HG02623 (cell line): ENCODE results near the gene NUDT17.
"Not testable (repeated sequence)": the region's sequence is repeated elsewhere in the genome, so short reads cannot be mapped to it uniquely, and the experiment has no call there.

Source experiments
- ATAC-seq: cut with Tn5 transposase; IDR thresholded peaks from one replicate; pipeline ENCODE4 v1.9.1; 2021; ENCODE audit warnings: moderate library complexity; ENCODE audit not compliant: unreplicated experiment

NUDT17 gene

DNA sequence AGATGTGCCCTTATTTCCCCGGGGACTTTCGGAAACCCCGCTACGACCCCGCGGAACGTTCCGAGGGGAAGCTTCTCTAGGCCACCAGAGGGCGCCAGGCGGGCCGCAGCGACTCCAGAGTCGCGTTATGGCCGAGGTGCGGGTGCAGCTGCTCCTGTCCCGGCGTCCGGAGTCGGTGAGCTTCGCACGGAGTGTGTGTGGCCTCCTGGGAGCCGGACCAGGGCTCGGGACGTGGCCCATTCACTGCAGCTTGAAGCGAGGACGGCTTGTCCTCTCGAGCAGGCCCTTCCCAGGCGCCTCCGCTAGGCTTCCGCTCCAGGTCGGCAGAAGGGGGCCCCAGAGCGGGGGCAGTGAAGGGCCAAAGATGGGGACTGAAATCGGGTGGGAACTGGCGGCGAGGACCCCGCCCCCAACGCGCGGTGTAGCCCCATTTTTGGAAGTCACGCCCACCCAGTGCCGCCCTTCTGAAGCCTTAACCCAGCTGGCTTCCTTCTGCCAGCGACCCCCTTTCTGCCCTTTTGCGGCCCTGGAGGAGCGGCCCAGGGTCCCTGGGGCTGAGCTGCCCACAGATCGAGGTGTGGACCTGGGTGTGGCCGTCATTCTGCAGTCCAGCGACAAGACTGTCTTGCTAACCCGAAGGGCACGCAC is at the start of gene NUDT17:
TSS of gene NUDT17 (plus strand) at position 117 of the 648 bp plus-strand sequence. CDS start at position 128, 11 bp downstream.
- peak; percentile 57 for ATAC-seq

DNA sequence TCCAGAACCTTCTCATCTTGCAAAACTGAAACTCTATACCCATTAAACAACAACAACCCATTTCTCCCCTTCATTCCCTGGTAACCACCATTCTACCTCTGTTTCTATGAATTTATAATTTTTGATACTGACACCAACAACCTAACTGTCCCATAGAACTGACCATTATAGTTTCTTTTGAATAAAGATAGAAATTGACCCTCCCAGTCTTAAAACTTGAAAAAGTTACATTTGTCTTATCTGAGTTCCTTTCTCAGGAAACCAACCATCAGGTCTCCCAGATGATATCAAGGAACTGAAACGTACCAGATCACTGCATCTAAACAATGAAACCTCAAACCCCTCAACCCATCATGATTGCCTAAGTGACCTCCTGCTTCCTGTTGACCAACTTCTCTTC is 48.7 kb upstream of the NUDT17 start:
- no peak for ATAC-seq

DNA sequence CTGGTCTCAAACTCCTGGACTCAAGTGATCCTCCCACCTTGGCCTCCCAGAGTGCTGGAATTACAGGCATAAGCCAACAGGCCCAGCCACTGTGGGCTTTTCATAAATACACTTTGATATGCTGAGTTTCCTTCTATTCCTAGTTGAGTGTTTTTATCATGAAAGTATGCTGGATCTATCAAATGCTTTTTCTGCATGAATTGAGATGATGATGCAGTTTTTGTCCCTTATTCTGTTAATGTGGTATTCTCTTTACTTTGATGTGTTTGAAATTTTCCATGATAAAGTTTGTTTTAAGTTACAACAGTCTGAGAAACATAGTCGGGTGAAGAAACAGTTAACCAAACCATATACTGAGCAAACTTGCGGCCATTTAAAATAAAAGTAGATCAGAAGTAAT is 45.6 kb upstream of the NUDT17 start:
- ATAC-seq, result no peak

- ATAC-seq, result no peak
Measured at GRCh38 chr1:145804235-145805045, 41.0 kb upstream of the NUDT17 start.

DNA sequence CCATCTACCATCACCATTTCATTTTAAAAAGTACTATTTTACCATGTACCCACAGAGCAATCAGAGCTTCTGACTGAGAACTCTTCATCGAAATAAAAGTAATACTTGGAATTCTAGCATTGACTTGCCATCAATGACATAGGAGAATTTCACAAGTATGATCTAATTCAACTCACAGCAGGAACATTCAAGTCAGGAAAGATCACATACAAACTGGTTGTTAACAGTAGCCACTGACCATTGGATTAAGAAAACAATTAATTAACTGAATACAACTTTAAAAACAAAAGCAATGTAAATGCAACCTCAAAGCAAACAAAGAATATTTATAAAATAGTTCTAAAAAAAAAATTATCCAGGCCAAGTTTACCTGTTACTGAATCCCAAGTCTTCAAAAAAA is 40.4 kb upstream of the NUDT17 start:
- no peak for ATAC-seq

DNA sequence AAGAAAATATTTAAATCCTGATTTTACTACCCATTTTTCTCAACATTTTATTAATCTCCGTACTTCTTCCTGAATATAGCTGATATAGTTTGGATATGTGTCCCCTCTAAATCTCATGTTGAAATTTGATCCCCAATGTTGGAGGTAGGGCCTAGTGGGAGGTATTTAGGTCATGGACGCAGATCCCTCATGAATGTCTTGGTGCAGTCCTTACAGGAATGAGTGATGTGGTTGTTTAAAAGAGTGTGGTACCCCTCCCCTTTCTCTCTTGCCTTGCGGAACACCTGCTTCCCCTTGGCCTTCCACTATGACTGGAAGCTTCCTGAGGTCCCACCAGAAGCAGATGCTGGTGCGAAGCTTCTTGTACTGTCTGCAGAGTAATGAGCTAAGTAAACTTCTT is 39.0 kb upstream of the NUDT17 start:
- no peak for ATAC-seq

- no peak for ATAC-seq
Measured at GRCh38 chr1:145806844-145807243, 38.6 kb upstream of the NUDT17 start.

DNA sequence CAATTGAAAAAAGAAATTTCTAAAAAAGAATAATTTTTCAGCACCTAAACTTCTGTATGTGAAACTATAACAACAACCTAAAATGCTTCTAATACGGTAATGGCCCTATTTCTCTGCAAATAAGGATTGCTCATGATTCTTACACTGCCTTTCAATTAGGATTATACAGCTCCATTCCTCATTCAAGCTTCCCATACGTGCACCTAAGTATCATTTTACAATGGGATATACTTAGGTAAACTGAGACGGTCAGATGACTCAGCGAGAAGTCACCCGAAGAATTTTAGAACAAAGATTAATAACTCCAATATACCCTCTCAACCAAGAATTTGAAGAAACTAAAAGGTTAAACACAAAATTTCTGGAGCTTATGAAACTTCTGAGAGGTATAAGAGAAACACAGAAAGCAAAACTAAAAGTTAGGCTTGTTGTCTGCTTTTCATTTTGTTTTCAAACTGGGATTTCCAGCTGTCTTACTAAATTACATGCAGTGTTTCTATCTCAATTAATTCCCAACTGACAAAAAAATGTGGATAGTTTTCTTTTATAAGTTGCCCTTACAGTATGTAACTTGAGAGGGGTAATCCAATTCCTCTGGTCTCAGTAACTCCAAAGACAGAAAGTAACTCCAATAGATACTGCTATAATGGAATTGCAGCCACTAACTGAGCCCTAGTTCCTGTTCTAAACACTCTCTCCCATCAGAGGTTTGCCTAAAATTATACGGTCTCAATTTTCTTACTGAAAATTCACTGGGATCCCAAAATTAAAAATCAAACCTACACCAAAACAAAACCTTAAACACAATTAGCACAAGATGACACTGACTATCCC is 32.2 kb upstream of the NUDT17 start:
- not testable (repeated sequence) for ATAC-seq

- not testable (repeated sequence) for ATAC-seq
Measured at GRCh38 chr1:145818095-145818494, 27.3 kb upstream of the NUDT17 start.

GRCh38 chr1:145822779-145823331 is 22.6 kb upstream of the NUDT17 start:
- ATAC-seq, result not testable (repeated sequence)

DNA sequence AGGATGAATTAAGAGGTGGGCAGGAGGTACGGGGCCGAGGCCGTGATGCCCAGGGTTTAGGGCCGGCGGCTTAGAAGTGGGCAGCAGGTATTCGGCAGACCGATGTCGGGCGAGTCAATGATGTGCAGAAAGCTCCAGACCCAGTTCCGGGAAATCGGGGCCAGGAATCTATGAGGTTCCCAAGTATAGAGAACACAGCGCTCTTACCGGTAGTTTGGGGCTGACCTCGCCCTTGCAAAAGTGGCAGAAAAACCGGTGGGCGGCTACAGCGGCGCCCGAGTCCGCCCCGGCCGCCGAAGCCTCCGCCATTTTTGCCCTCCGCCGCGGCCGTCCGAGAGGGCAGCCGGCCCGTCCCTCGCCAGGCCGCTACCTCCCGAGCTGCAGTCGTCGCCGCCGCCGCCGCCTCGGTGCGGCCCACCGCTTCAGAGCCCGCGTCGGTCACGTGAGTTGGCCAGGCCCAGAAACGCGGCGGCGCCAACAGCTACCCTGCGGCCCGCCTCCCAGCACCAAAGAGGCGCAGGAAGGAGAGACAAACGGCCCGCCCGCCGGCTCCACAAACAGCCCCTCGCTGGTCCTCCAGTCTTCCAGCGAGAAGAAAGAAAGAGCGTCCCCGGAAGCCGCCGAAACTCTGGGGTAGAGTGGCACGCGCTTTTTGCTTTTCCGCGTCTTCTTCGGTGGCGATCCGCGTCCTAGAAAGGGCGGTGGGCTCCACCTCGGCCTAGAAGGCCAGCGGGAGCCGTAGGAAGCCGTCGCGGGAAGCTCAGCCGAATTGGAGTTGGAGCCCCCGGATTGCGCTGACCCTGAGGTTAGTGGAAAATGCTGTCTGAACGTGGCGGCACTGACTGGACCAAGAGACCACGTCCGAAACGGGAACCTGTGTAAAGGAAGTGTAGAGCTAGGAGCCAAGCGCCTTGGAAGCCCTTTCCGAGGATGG is 21.6 kb upstream of the NUDT17 start, which contains the start of the genes POLR3C and RNF115:
TSS of gene POLR3C (plus strand) at position 636 of the 934 bp plus-strand sequence. CDS start 1,577 bp downstream, outside the sequence.
TSS of gene RNF115 (minus strand) at position 531 of the 934 bp plus-strand sequence. CDS start at position 309, 222 bp downstream.
- ATAC-seq, result peak; percentile 85

- ATAC-seq, result no peak
Measured at GRCh38 chr1:145824499-145824842, 21.0 kb upstream of the NUDT17 start.

DNA sequence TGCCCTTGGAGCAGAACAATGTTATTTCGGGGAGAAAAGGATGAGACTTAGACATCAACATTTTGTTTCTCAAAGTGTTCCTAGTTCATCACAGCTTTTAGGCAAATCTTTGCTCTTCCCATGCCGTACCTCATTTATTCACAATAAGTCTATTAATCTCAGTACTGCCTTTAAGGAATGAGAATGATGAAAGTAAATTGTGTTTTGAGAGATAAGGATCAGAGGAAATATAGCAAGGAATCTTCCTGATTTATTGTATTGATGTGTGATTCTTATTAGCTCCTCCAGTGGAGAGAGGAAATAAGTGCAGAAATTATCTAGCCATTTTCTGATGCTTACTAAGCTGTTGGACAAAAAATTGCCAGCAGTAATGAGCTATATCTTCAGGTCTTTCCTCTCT is 19.4 kb upstream of the NUDT17 start:
- ATAC-seq, result no peak

DNA sequence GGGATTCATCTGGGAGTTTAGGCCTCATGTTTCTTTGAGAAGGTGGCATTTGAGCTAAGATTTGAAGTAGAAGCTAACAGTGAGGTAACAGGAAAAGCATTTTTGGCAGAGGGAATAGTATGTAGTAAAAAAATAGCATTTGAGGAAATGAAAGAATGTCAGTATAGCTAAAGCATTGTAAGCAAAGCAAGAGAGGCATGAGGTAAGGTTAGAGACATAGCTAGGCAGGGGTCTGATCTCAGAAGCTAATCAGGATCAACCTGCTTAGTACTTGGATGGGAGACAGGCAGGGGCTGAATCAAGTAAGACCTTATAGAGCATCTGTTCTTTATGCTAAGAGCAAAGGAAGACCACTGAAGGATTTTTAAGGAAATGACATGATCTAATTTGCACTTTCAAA is 17.5 kb upstream of the NUDT17 start:
- no peak for ATAC-seq

GRCh38 chr1:145828367-145829026 is 16.9 kb upstream of the NUDT17 start:
- ATAC-seq, result no peak

GRCh38 chr1:145830810-145831209 is 14.6 kb upstream of the NUDT17 start:
- ATAC-seq, result not testable (repeated sequence)

DNA sequence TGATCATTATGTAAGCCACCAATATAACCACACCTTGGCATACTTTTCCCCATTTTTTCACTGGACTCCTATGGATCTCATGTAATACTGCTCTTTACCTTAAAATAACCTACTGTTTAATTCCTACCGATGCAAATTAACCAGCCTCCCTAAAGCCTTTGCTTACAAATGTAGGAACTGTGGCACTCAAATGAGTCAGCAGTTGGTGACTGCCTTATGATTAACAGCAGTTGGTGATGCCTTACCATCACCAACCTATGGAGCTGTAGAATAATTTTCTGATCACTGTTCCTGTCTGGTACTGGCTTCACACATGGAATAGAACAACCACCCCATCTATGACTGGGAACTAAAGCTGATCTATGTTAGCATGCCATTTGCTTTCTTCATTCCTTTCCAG is 7.8 kb upstream of the NUDT17 start:
- no peak for ATAC-seq

GRCh38 chr1:145843031-145843430 is 2.4 kb upstream of the NUDT17 start:
- no peak for ATAC-seq

DNA sequence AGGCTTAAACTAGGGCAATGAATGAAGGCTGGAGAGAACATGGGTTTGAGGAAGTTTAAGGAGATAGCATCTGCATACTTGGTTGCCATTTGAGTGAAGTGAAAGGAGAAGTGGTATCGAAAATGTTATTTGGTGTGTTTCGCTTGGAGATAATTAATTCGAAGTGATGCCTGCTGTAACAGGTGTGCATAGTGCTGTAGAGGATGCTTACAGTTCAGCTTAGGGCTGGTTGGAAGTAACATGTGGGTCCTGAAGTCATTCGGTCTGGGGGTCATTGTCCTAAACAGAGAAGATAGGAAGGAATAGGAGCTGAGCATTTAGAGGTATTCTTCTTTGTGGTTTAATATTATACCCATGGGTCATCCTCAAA is 301 bp upstream of the NUDT17 start:
- ATAC-seq, result peak; percentile 65
